Mucosa of stomach (tissue), 1 donor: ENCODE results near the gene MGAT4D.
"Not testable (repeated sequence)": the region's sequence is repeated elsewhere in the genome, so short reads cannot be mapped to it uniquely, and the experiment has no call there.

Experiments
- H3K27me3 ChIP-seq: one replicate; pipeline ENCODE4 v1.7.0; 2013; ENCODE audit warnings: mild to moderate bottlenecking, low read length; ENCODE audit not compliant: control insufficient read depth, insufficient read depth
- H3K36me3 ChIP-seq: one replicate; pipeline ENCODE4 v1.7.0; 2013; ENCODE audit warnings: low read length; ENCODE audit not compliant: control insufficient read depth, insufficient read depth
- H3K4me1 ChIP-seq: one replicate; pipeline ENCODE4 v1.7.0; 2013; ENCODE audit warnings: mild to moderate bottlenecking, low read length; ENCODE audit not compliant: control insufficient read depth, insufficient read depth
- H3K4me3 ChIP-seq: one replicate; pipeline ENCODE4 v1.7.0; 2013; ENCODE audit warnings: low read length
- H3K9ac ChIP-seq: one replicate; pipeline ENCODE4 v1.7.0; 2013; ENCODE audit warnings: mild to moderate bottlenecking, low read length, moderate library complexity
- H3K9me3 ChIP-seq: one replicate; pipeline ENCODE4 v1.7.0; 2013; ENCODE audit warnings: mild to moderate bottlenecking, low read length, moderate library complexity; ENCODE audit not compliant: control insufficient read depth
- donor health status: Pancreatic carcinoma.

Gene MGAT4D

GRCh38 chr4:140472156-140472555, 25.9 kb downstream of the MGAT4D start:
- no peaks in the 10 kb centered on the region for H3K9me3 ChIP-seq
- H3K4me1 ChIP-seq: no peaks in the 10 kb centered on the region
- H3K4me3 ChIP-seq: no peak overlapping the region
- H3K27me3 ChIP-seq: no peaks in the 10 kb centered on the region
- no peak overlapping the region for H3K9ac ChIP-seq
- H3K36me3 ChIP-seq: no peaks in the 10 kb centered on the region

DNA sequence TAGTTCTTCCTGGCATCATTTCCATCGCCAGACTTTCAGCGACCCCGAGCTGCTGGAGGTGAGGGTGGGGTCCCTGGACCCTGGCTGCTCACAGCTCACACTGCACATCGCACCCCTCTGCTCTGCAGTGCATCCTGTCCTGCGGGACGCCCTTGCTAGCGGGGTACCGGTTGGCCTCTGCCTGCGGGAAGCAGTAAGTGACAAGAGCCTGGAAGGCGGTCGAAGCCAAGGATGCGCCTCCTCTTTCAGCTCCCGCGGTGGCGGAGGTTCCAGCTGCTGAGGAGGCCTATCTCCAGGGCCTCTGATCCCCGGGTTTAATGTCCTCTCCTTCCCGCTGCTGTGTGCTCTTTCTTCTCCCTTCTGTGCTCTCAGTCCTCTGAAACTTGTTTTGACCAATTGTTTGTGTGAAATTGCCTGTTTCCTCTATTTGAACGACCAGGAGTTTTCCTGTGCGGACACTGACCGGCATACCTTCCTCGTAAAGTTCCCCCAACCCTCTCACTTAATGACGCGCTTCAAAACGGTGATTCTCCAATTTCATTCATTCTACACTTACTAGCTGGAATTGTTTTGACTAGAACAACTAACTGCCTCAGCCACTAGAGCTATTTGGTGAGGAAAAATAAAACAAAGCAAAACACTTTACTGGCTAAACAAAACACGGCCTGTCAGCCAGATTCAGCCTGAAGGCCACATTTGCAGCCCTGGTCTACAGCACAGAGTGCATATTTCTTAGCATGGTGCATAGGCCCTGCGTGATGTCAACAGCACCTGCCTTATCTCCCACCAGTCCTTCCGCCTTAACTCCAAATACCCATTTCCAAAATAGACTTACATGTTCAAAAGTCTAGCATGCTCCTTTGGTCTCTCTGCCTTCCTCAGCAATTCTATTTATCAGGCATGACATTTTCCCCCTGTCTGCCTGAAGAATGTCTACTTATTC, 28.0 kb downstream of the MGAT4D start:
- no peaks in the 10 kb centered on the region for H3K36me3 ChIP-seq
- H3K9me3 ChIP-seq: no peaks in the 10 kb centered on the region
- no peaks in the 10 kb centered on the region for H3K4me1 ChIP-seq
- no peaks in the 10 kb centered on the region for H3K27me3 ChIP-seq
- no peak overlapping the region for H3K4me3 ChIP-seq
- no peak overlapping the region for H3K9ac ChIP-seq

DNA sequence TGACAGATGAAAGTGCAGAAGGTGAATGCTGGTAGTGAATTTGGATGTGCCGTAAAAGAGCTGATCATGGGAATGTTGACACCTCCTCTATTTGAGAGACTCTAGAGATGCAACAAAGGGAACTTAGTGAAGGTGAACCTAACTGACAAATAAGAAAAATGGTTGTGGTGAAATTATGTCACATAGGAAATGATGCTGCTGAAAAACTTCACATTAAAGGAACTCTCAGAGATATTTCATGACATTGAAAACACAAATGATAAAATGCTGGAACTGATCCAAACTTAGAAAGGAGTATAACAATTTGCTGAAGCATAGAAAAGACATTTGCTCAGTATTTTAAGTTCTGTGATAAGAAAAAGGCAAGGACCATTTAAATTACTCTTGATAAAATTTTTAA, 31.9 kb downstream of the MGAT4D start:
- Histone ChIP-seq H3K9ac (no peak overlapping the region), H3K27me3 (no peaks in the 10 kb centered on the region), H3K9me3 (no peaks in the 10 kb centered on the region), H3K36me3 (no peaks in the 10 kb centered on the region), H3K4me3 (no peak overlapping the region), H3K4me1 (no peaks in the 10 kb centered on the region)

- Histone ChIP-seq H3K4me1 (no peaks in the 10 kb centered on the region), H3K36me3 (no peaks in the 10 kb centered on the region), H3K4me3 (no peak overlapping the region), H3K9ac (no peak overlapping the region), H3K27me3 (no peaks in the 10 kb centered on the region), H3K9me3 (no peaks in the 10 kb centered on the region)
Observed at GRCh38 chr4:140463614-140464013, 34.5 kb downstream of the MGAT4D start.

GRCh38 chr4:140463182-140463581, 34.9 kb downstream of the MGAT4D start:
- no peaks in the 10 kb centered on the region for H3K9me3 ChIP-seq
- no peaks in the 10 kb centered on the region for H3K4me1 ChIP-seq
- no peaks in the 10 kb centered on the region for H3K27me3 ChIP-seq
- H3K4me3 ChIP-seq: no peak overlapping the region
- no peaks in the 10 kb centered on the region for H3K36me3 ChIP-seq
- no peak overlapping the region for H3K9ac ChIP-seq

- H3K4me3 ChIP-seq: no peak overlapping the region
- H3K27me3 ChIP-seq: peaks cover 2% of the 10 kb centered on the region
- no peak overlapping the region for H3K9ac ChIP-seq
Observed at GRCh38 chr4:140450352-140450751, 47.7 kb downstream of the MGAT4D start.

DNA sequence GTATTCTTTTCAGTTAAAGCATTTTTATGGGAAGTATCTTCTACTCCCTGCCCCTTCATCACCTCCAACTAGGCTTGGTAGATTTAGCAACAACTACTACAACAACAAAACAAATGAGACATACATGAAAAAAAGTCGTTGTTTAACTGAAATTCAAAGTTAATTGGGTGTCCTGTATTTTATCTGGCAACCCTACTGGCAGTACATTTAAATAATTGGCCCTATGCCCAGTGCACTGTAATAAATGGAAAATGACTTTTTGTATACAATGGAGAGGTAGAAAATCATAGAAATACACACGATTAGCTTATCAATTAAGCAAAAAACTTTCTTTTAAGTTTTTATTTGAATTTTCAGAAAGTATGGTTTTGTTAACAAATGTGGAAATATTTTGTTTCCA, 49.3 kb downstream of the MGAT4D start:
- H3K4me1 ChIP-seq: no peaks in the 10 kb centered on the region

More at GRCh38 chr4:140450352-140450751, 47.7 kb downstream of the MGAT4D start:
- Histone ChIP-seq H3K4me1 (no peaks in the 10 kb centered on the region), H3K36me3 (no peaks in the 10 kb centered on the region), H3K9me3 (no peaks in the 10 kb centered on the region)

DNA sequence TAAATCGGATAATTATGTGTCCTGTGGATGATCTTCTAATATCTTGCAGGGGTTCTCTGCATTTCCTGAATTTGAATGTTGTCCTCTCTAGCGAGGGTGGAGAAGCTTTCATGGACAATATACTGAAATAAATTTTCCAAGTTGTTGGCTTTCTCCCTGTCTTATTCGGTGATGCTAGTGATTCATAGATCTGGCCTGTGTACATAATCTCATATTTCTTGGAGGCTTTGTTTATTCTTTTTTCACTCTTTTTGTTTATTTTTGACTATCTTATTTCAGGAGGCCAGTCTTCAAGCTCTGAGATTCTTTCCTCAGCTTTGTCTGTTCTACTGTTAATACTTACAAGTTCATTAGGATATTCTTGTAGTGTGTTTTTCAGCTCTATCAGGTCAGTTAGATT, 49.9 kb downstream of the MGAT4D start:
- Histone ChIP-seq H3K27me3 (peaks cover 2% of the 10 kb centered on the region), H3K9me3 (no peaks in the 10 kb centered on the region), H3K4me1 (no peaks in the 10 kb centered on the region), H3K9ac (no peak overlapping the region), H3K4me3 (no peak overlapping the region), H3K36me3 (no peaks in the 10 kb centered on the region)

More for the DNA sequence above, 49.3 kb downstream of the MGAT4D start:
- Histone ChIP-seq H3K9me3 (no peaks in the 10 kb centered on the region), H3K27me3 (peaks cover 2% of the 10 kb centered on the region), H3K36me3 (no peaks in the 10 kb centered on the region), H3K4me3 (no peak overlapping the region), H3K9ac (no peak overlapping the region)

DNA sequence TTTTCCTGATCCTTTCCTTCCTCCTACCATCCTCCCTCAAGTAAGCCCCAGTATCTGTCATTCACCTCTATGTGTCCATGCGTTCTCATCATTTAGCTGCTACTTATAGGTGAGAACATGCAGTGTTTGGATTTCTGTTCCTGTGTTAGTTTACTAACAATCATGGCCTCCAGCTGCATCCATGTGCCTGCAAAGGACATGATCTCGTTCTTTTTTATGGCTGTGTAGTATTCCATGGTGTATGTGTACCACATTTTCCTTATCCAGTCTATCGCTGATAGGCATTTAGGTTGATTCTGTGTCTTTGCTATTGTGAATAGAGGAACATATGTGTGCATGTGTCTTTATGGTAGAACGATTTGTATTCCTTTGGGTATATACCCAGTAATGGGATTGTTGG, 53.7 kb downstream of the MGAT4D start:
- not testable (repeated sequence) for H3K4me1 ChIP-seq, H3K36me3 ChIP-seq, H3K27me3 ChIP-seq, H3K9ac ChIP-seq, H3K9me3 ChIP-seq, H3K4me3 ChIP-seq

- no peaks in the 10 kb centered on the region for H3K27me3 ChIP-seq
- no peak overlapping the region for H3K9ac ChIP-seq
- no peaks in the 10 kb centered on the region for H3K9me3 ChIP-seq
- no peak overlapping the region for H3K4me3 ChIP-seq
- no peaks in the 10 kb centered on the region for H3K36me3 ChIP-seq
- H3K4me1 ChIP-seq: no peaks in the 10 kb centered on the region
Observed at GRCh38 chr4:140439644-140440142, 58.4 kb downstream of the MGAT4D start.

DNA sequence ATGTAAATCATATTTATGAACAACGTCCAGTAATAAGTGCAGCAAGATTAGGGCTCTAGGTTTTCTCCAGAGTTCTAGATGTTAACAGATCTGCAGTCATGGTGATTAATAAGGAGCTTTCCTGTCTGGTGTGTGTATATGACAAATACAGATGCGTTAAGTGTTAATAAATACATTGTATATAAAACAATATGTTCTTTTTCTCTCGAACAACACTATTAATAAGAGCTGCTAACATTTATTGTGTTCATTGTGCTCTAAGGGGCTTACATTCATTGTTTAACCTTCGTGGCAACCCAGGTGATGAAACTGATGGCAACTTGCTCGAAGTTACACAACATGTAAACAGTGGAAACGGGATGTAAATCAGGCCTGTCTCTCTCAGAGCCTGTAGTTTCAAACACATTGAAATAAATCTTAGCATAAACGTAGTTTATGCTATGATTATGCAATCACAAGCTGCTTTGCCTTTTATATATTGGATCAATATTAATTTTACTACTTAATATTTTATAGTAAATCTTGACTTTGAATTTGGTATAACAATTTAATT, 70.1 kb downstream of the MGAT4D start:
- Histone ChIP-seq H3K4me1 (no peaks in the 10 kb centered on the region), H3K36me3 (no peaks in the 10 kb centered on the region), H3K27me3 (peaks cover 18% of the 10 kb centered on the region), H3K9me3 (no peaks in the 10 kb centered on the region), H3K4me3 (peak overlapping the region; percentile 23), H3K9ac (no peak overlapping the region)

- H3K9me3 ChIP-seq: no peaks in the 10 kb centered on the region
- no peaks in the 10 kb centered on the region for H3K4me1 ChIP-seq
- peaks cover 18% of the 10 kb centered on the region for H3K27me3 ChIP-seq
- no peaks in the 10 kb centered on the region for H3K36me3 ChIP-seq
- peak within 1 kb of the TSS; percentile 51 for H3K9ac ChIP-seq
- H3K4me3 ChIP-seq: peak within 1 kb of the TSS; percentile 23
Observed at GRCh38 chr4:140427106-140427918, 70.8 kb downstream of the MGAT4D start, which contains the start of gene CLGN. TSS of gene CLGN (minus strand) at chr4:140427648. CDS start at chr4:140413078, 14,570 bp downstream.
